GM03348 (cell line): ENCODE data around the gene PIP4K2C.
"Not testable (repeated sequence)": the region's sequence is repeated elsewhere in the genome, so short reads cannot be mapped to it uniquely, and the experiment has no call there.

ENCODE experiments used
- DNase-seq: peaks from one replicate; pipeline ENCODE4 v3.0.0; 2012; ENCODE audit warnings: low spot score

Gene PIP4K2C

DNA sequence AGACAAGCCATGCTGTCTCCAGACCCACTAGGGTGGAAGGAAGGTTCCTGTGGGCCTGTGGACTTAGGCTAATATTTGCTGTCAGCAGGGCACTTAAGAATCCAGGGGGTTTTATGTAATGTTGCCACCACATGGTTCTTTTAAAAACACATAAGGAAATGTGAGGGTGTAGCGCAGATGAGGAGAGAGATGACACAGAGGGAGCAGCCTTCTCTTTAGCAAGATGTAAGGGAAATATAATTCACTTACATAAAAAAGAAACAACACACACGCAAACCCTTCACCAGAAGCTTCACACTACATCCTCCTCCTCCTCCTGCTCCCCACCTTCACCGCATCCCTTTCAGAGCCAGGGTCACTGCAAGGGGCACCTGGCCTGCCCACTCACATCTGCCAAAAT, 4.9 kb upstream of the PIP4K2C start:
- no peak for DNase-seq

DNA sequence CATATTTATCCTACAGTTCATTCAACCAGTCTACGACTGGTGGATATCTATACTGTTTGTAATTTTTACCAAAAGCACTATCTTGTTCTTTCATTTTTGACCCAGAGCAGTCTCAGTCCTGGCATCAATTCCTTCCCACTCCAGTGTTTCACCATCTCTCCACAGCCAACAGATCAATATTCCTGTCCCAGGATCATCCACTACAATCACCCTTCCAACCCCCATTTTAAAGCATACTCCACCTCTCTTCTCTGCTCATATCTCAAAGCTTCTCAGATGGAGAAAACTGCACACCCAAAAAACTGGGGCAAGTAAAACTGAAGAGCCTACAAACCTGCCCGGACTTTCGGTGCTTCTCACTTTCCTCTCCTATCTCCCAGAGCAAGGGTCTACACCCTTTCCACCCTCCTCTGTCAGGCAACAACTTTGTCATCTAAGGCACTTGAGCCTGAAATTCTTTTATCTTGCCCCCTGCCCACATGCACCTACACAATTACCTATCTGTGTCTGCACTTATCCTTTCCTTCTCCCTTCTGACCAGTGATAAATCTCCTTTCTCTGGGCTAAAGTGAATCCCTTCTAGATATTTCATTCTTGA, 4.1 kb upstream of the PIP4K2C start:
- DNase-seq = no peak

DNA sequence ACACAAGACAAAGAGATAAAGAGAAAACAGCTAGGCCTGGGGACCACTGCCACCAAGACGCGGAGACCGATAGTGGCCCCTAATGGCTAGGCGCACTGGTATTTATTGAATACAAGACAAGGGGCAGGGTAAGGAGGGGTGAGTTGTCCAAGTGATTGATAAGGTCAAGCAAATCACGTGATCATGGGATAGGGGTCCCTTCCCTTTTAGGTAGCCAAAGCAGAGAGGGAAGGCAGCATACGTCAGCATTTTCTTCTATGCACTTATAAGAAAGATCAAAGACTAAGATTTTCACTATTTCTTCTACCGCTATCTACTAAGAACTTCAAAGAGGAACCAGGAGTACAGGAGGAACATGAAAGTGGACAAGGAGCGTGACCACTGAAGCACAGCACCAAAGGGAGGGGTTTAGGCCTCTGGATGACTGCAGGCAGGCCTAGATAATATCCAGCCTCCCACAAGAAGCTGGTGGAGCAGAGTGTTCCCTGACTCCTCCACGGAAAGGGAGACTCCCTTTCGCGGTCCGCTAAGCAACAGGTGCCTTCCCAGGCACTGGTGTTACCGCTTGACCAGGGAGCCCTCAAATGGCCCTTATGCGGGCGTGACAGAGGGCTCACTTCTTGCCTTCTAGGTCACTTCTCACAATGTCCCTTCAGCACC, 1.9 kb upstream of the PIP4K2C start:
- DNase-seq = not testable (repeated sequence)

- DNase-seq = no peak
These were observed 521 bp upstream of the PIP4K2C start for GRCh38 chr12:57590479-57590863.

GRCh38 chr12:57591782-57592325, 862 bp downstream of the PIP4K2C start:
- DNase-seq = no peak

GRCh38 chr12:57592551-57593165, 1.7 kb downstream of the PIP4K2C start:
- no peak for DNase-seq

DNA sequence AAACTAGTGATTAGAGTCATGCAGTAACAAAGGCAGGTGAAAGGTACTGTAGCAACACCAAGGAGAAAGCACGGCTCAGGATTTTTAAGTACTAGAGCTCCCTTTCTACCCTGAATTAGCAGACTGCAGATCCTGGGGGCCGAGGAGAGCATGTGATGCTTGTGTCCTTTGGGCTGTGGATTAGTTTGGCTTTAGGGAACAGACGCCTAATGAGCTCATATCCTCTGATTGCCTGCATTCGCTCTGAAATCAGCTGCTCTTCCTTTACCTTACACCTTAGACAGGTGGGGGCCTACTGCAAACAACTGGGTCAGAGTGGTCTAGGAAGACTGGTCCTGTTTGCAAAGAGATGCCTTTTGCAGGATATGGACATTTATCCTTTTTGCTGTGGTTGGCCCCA, 2.2 kb downstream of the PIP4K2C start:
- DNase-seq = no peak

- DNase-seq = no peak
These were observed 9.4 kb downstream of the PIP4K2C start for GRCh38 chr12:57600395-57600794.

DNA sequence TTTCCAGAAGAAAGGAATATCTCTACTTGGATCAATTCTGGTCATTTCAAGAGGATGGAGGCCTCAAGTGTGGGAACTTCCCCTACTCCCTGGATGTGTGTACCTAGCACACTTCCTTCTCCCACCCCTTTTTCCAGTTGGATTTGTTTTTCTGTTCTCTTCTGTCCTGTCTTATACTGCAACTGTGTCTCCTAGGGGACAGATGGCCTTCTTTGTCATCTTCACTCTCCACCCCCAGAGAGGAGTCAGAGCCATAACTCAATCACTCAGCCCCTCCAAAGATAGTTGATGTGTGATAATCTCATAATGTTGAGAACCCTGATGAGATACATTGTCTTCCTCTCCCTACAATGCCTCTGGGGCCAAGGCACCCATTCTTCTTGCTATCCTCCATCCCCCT, 11.6 kb downstream of the PIP4K2C start:
- DNase-seq = no peak

- no peak for DNase-seq
These were observed 12.3 kb downstream of the PIP4K2C start for GRCh38 chr12:57603324-57603723.

DNA sequence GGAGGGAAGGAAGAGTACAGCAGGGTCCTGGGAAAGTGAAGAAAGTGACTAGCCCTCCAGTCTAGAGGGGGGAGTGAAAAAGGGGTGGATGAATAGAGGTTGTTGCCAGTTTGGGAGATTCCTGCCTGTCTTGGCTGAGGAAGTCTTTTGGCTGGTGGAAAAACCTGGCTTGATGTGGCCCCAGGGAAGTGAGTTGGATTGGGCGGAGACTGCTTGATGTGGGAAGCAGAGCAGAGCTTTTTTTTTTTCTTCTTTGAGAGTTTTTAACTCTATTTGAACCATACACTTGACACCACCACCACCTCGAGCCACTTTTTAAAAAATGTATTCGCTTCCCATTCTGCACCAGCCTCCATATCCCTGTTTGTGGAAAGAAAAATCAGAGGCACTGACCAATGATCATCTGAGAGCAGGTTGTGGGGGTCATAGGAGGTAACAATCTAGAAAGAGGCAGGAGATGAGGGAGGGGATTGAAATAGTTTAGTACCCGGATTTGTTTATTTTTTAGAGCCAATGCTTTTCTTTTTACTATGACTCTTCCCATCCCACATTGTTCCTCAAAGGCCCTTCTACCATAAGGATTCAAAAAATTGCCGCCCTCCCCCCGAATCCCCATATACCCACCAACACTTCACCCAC, 12.9 kb downstream of the PIP4K2C start:
- peak; percentile 51 for DNase-seq

GRCh38 chr12:57604454-57604991, 13.5 kb downstream of the PIP4K2C start, which contains the start of gene DTX3:
DTX3 (plus strand) TSS chr12:57604824; CDS start chr12:57606518, 1,694 bp downstream.
- DNase-seq = peak; percentile 71

- peak; percentile 72 for DNase-seq
These were observed 14.2 kb downstream of the PIP4K2C start for GRCh38 chr12:57604992-57605810.

DNA sequence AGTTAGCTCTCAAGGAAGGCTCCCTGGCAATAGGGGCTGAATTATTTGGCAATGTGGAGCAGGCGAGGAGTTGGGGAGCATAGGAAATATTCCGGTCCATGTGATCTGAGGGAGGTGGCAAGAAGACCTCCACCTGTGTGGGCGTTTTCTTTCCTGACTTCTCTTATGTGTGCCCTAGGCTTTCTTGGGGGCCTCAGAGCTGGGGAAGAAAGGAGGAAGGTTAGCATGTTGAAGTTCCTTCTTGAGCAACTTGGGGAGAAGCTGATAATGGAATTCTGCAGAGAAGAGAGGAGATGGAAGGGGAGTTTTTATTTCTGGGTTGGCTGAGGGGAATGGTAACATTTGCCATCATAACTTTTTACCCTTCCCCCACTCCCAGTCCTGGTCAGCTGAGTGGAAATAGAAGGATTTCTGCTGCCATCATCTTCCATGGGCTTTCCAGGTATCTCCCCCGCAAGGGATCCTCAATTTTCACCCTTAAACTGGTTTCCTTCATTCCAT, 14.9 kb downstream of the PIP4K2C start:
- no peak for DNase-seq

GRCh38 chr12:57606399-57606798, 15.4 kb downstream of the PIP4K2C start:
- DNase-seq = no peak

DNA sequence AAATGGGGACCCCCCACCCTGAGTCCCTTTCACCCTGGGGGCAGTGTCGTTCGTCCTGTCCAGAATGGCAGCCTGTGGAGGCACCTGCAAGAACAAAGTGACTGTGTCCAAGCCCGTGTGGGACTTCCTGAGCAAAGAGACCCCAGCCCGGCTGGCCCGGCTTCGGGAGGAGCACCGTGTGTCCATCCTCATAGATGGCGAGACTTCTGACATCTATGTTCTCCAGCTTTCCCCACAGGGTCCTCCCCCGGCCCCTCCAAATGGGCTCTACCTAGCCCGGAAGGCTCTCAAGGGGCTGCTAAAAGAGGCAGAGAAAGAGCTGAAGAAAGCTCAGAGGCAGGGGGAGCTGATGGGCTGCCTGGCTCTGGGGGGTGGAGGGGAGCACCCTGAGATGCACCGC, 15.8 kb downstream of the PIP4K2C start:
- no peak for DNase-seq

DNA sequence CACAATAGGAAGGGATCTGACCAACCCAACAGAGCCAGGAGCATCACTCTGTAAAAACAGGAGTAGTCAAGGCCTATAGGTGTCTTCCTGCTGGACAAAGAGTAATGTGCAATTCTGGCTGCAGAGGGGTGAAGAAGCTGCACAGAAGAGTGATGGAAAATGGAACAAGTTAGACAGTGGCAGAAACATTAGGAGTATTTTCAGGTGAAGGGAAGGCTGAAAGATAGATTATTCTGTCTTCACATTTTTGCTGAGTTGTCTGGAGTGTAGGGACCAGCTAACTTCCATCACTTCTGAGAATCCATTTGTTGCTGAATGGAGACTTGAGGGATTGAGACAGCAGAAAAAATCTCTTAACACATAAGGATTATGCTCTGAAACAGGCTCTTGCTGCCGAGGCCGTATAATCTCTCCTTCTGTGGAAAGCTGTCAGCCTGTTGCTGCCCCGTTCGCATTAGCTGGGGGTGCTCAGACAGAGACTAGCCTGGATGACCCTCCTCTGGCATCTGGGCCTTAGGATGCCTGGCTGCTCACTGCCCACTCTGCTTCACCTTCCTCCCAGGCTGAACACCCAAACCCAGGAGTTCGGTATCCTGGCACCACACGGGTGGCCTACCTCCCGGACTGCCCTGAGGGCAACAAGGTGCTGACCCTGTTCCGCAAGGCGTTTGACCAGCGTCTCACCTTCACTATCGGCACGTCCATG, 17.1 kb downstream of the PIP4K2C start:
- no peak for DNase-seq

GRCh38 chr12:57609101-57609780, 18.2 kb downstream of the PIP4K2C start:
- DNase-seq = no peak

DNA sequence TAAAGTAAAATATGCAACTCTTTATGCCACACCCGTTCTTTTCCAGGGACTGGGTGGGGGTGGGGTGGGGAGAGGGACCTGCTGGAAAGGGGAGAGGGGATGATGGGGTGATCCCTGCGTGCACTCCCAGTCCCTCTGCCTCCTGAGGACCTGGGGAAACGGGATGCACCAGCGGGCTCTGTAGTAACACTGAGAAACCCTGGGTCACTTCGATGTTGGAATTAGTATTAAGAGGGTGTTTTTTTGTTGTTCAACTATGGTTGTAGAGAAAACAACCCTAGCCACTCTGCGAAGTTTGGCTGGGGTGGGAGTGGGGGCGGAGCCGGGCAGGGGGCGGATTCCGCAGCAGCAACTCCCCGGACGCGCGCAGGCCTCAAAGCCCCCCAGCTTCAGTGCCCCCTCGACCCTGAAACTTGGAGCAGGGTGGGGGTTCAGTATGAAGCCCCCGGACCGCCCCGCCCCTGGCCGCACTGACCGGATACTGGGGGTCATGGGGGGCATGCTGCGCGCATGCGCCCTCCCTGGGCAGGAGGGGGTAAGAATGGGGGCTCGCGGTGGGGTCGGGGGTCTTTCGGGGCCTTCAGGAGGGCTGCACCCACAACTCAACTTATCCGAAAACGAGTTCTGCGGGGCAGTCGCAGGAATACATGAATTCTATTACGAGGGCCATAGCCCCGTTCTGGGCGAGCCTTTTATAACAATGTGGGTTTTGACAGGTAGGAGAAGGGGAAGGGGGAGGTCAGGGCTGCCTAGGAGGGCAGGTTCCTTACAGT, 19.0 kb downstream of the PIP4K2C start:
- DNase-seq = no peak
